NOMO-1 treated with dmso at 0.1 percent for 144 hours (cell line): Measurements from ENCODE around the gene UBR7.
"Not testable (repeated sequence)": the region's sequence is repeated elsewhere in the genome, so short reads cannot be mapped to it uniquely, and the experiment has no call there.

ENCODE experiments used
- DNase-seq: peaks from one replicate; lab custom pipeline; 2025; ENCODE audit not compliant: unreplicated experiment; lab: John Stamatoyannopoulos, UW

The UBR7 gene

GRCh38 chr14:93195316-93195999 lies 11.6 kb upstream of the UBR7 start:
- no peak for DNase-seq

GRCh38 chr14:93199031-93199430 lies 8.0 kb upstream of the UBR7 start:
- no peak for DNase-seq

GRCh38 chr14:93200553-93200952 lies 6.5 kb upstream of the UBR7 start:
- DNase-seq, result no peak

- DNase-seq, result no peak
Measured at GRCh38 chr14:93201155-93201704, 5.8 kb upstream of the UBR7 start.

GRCh38 chr14:93207468-93208308 lies 632 bp downstream of the UBR7 start:
- DNase-seq, result peak; percentile 51

DNA sequence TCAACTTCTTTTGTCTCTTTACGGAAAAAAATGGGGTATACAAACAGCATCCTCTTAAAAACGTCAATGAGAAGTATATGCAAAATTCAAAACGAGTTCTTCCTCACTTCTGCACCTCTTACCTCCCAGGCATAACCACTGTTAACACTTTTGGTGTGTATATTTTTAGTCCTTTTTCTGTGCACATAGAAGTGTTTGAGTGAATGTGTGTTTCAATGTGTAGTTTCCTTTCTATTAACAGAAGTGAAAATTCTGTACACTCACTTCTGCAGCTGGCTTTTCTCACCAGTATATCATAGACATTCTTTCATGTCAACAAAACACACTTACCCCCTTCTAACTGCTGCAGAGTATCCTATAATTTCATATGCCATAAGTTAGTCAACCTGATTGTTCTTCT lies 5.4 kb downstream of the UBR7 start:
- no peak for DNase-seq

DNA sequence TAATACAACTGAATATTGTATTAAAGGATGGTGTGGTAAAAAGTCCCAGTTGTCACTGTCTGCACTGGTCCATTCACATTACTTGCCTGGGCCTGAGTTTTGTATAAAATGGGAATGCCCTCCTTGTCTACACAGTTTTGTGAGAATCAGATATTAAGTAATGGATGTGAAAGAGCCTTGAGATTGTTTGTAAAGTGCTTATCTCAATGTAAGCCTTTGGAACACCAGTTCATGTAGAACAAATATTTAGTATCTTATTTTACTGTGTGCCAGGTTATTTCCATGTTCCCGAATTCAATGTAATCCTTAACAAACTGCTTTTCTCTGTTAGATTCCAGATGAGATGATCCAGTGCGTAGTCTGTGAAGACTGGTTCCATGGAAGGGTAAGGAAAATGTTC lies 7.5 kb downstream of the UBR7 start:
- no peak for DNase-seq

GRCh38 chr14:93219103-93219726 lies 12.2 kb downstream of the UBR7 start:
- DNase-seq, result no peak

GRCh38 chr14:93220509-93220908 lies 13.5 kb downstream of the UBR7 start:
- DNase-seq, result no peak

GRCh38 chr14:93223565-93223964 lies 16.5 kb downstream of the UBR7 start:
- no peak for DNase-seq

- no peak for DNase-seq
Measured at GRCh38 chr14:93228550-93228949, 21.5 kb downstream of the UBR7 start.

GRCh38 chr14:93230539-93230938 lies 23.5 kb downstream of the UBR7 start:
- DNase-seq, result no peak

DNA sequence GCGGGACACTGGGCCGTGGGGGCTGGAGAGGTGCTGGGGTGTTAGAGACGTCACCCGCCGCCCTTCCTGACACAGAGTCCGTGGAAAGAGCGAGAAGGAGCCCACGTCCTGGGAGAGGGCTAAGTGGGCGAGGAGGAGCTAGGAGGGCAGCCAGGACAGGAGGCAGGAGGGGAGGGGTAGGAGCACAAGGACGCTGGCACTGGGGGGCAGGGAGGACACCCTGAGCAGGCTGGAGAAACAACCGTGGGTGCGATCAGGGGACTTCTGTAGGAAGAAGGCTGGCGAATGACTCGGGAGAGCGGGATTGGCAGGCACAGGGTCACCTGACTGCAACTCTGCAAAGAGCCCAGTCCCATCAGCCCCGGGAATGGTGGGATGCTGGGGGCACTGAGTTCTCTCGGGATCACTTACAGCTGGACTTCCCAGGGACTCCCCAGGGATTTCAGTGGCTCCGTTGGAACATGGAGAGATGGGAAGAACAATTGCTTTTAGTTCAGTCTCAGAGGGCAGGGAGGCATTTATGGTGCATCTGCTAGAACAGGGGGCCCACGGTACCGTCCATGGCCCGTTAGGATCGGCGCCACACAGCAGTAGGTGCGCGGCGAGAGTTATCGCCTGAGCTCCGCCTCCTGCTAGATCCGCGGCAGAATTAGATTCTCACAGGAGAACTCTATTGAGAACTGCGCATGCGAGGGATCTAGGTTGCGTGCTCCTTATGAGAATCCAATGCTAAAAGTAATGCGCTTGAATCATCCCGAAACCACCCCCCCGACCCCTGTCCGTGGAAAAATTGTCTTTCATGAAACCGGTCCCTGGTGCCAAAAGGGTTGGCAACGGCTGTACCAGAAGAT lies 24.3 kb downstream of the UBR7 start:
- DNase-seq, result no peak

DNA sequence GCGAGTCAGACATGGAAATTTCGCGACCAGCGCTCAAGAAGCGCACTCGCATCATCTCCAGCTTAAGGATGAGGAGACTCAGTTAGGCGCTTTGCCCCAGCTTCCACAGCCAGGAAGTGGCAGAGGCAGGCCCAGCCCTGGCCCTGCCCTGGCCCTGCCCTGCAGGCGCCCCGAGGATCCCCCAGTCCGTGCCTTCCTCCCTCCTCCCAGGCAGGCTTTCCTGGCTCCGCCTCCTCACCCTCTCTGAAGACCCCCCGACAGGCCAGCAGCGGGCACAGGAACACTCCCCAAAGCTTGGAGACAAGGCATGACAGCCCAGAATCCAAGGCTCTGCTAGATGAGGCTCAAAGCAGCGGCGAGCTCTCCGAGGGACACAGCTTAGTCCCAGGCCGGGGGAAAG lies 25.1 kb downstream of the UBR7 start:
- DNase-seq, result no peak

DNA sequence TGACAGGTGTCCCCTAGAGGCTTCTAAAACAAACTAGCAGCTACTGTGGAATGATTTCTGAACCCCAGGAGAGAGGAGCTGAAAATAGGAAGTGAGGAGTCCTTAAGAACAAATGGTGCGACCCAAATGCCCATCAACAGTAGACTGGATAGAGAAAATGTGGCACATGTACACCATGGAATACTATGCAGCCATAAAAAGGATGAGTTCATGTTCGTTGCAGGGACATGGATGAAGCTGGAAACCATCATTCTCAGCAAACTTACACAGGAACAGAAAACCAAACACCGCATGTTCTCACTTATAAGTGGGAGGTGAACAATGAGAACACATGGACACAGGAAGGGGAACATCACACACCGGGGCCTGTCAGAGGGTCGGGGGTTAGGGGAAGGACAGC lies 26.0 kb downstream of the UBR7 start:
- DNase-seq, result not testable (repeated sequence)

DNA sequence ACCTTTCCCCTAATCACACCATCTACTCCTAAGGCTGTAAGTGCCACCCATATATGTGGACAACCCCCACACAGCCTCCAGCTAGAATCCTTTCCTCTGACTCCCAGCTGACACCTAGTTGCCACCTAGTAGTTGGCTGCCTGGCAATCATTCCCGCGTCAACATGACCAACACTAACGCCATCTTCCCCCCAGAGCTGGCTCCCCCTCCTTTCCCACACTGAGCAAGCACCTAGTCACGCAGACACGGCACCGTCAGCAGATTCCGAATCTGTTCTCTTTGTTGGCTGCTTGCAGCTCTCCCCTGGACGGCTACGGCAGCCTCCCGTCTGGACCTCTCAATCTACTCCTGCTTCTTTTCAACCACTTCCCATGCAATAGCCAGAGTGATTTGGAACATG lies 27.7 kb downstream of the UBR7 start:
- DNase-seq, result no peak

GRCh38 chr14:93239869-93240677 lies 33.0 kb downstream of the UBR7 start:
- no peak for DNase-seq

DNA sequence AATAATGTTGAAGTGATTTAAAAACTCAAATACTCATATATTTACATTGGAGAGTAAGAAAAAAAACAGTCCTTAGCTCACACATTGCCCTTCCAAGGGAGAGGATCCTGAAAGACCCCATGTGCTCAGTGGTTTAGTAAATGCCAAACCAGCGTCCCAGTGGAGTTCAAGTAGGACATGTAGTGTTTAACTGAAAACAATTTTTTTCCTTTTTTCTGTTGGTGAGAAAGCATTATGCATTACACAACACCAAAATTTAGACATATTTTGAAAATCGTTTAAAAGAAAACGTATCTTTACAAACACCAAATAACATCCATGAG lies 33.6 kb downstream of the UBR7 start:
- DNase-seq, result no peak

DNA sequence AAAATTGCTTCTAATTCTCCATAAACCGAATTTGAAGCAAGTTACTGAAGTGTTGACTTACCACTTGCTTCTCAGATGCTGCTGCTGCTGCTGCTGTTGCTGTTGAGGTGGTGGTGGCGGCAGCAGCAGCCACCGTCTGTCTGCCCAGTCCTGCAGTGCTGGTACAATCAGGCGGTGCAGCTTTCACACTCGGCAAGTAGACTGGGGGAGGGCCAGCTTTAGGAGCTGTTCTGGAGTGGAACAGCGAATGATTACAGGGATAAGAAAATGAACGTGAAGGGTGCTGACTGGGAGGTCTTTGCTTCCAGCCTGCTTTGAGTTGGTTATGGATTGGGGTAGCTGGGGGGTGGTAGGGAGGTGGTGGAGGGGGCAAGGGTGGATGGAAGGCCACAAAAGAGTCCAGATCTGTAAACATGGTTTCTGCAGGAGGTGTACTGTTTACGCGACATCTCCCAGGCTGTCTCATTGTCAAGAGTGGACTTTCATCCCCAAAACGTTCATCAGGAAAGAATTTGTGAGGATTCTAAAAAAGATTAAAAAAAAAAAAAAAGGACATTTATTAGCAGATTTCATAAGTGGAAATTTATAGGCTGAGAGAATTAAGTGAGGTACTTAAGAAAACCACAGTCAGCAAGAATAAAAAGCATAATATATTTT lies 38.8 kb downstream of the UBR7 start:
- no peak for DNase-seq

DNA sequence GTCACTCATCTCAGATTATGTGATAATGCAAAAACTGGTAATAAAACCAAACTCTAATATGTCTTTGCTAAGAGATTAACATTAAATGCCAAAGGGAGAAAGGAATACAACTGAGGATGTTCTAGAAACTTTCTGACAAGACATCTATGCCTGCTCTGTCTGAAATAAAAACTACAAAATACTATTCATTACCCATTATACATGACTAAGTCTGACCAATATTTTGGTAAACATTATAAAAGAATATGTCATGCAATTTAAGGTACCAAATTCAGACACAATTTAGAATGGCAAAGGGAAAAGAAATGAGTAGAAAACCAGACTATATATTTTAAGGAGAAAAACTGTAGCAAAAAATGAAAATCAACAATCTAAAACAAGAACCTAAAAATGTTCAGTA lies 39.5 kb downstream of the UBR7 start:
- no peak for DNase-seq
